ENCODE measurements around the gene OR10K2.
"Not testable (repeated sequence)": the region's sequence is repeated elsewhere in the genome, so short reads cannot be mapped to it uniquely, and the experiment has no call there.

The OR10K2 gene

GRCh38 chr1:158400871-158401270 is 25.2 kb downstream of the OR10K2 start:
- TF ChIP-seq CTCF (IDR thresholded peaks at IDR 0.05; ENCODE audit: low read depth, low read length, missing control alignments) = no peak
- DNase-seq (ENCODE audit: low read depth) = no peak
- no peak overlapping the region for H3K4me3 ChIP-seq (ENCODE audit: low read depth, low read length)

GRCh38 chr1:158398818-158399514 is 27.1 kb downstream of the OR10K2 start, which contains the start of gene OR10T2:
Gene OR10T2, minus strand, starts transcription at chr1:158399466. Its CDS starts 0 bp downstream, at chr1:158399466.
- DNase-seq (ENCODE audit: low read depth) = no peak
- TF ChIP-seq CTCF (IDR thresholded peaks at IDR 0.05; ENCODE audit: low read depth, low read length, missing control alignments) = no peak
- H3K4me3 ChIP-seq (ENCODE audit: low read depth, low read length) = no peak within 1 kb of the TSS

- no peak for DNase-seq (ENCODE audit: low read depth)
- no peak for TF ChIP-seq CTCF (IDR thresholded peaks at IDR 0.05; ENCODE audit: low read depth, low read length, missing control alignments)
- H3K4me3 ChIP-seq (ENCODE audit: low read depth, low read length) = no peak overlapping the region
Measured at GRCh38 chr1:158396646-158397045, 29.4 kb downstream of the OR10K2 start.

GRCh38 chr1:158393476-158393875 is 32.6 kb downstream of the OR10K2 start:
- no peak overlapping the region for H3K4me3 ChIP-seq (ENCODE audit: low read depth, low read length)
- no peak for TF ChIP-seq CTCF (IDR thresholded peaks at IDR 0.05; ENCODE audit: low read depth, low read length, missing control alignments)
- DNase-seq (ENCODE audit: low read depth) = no peak

GRCh38 chr1:158391099-158391498 is 34.9 kb downstream of the OR10K2 start:
- DNase-seq (ENCODE audit: low read depth) = no peak
- no peak for TF ChIP-seq CTCF (IDR thresholded peaks at IDR 0.05; ENCODE audit: low read depth, low read length, missing control alignments)
- H3K4me3 ChIP-seq (ENCODE audit: low read depth, low read length) = no peak overlapping the region

GRCh38 chr1:158390331-158390730 is 35.7 kb downstream of the OR10K2 start:
- no peak for DNase-seq (ENCODE audit: low read depth)
- TF ChIP-seq CTCF (IDR thresholded peaks at IDR 0.05; ENCODE audit: low read depth, low read length, missing control alignments) = no peak
- no peak overlapping the region for H3K4me3 ChIP-seq (ENCODE audit: low read depth, low read length)

- no peak overlapping the region for H3K4me3 ChIP-seq (ENCODE audit: low read depth, low read length)
- TF ChIP-seq CTCF (IDR thresholded peaks at IDR 0.05; ENCODE audit: low read depth, low read length, missing control alignments) = no peak
- DNase-seq (ENCODE audit: low read depth) = no peak
Measured at GRCh38 chr1:158374860-158375259, 51.2 kb downstream of the OR10K2 start.

GRCh38 chr1:158374101-158374500 is 51.9 kb downstream of the OR10K2 start:
- not testable (repeated sequence) for DNase-seq (ENCODE audit: low read depth); H3K4me3 ChIP-seq (ENCODE audit: low read depth, low read length)
